Fibroblast of pulmonary artery (primary cell): Measurements from ENCODE around the gene DDX5.

Experiments
- DNase-seq: peaks from one replicate; pipeline ENCODE4 v3.0.0-alpha.2; 2010; ENCODE audit warnings: low read depth
- H3K4me3 ChIP-seq: replicated peaks from 2 replicates; pipeline ENCODE4 v1.5.1; 2011; ENCODE audit warnings: low read depth, mild to moderate bottlenecking, control low read depth, low read length, moderate library complexity
- CTCF ChIP-seq: IDR thresholded peaks from 2 replicates; pipeline ENCODE4 v1.5.1; 2011; ENCODE audit warnings: mild to moderate bottlenecking, control low read depth, low read length, inconsistent platforms; ENCODE audit errors: missing control alignments

The DDX5 gene

GRCh38 chr17:64532409-64532808, 26.3 kb upstream of the DDX5 start:
- H3K4me3 ChIP-seq, result no peak overlapping the region
- no peak for TF ChIP-seq CTCF
- no peak for DNase-seq

GRCh38 chr17:64531955-64532371, 25.9 kb upstream of the DDX5 start:
- no peak for TF ChIP-seq CTCF
- no peak overlapping the region for H3K4me3 ChIP-seq
- no peak for DNase-seq

GRCh38 chr17:64529221-64529620, 23.1 kb upstream of the DDX5 start:
- DNase-seq, result no peak
- no peak overlapping the region for H3K4me3 ChIP-seq
- TF ChIP-seq CTCF, result no peak

GRCh38 chr17:64527914-64528313, 21.8 kb upstream of the DDX5 start:
- TF ChIP-seq CTCF, result no peak
- DNase-seq, result no peak

GRCh38 chr17:64520359-64520758, 14.3 kb upstream of the DDX5 start:
- H3K4me3 ChIP-seq, result no peak overlapping the region
- DNase-seq, result no peak
- TF ChIP-seq CTCF, result no peak

More at GRCh38 chr17:64527914-64528313, 21.8 kb upstream of the DDX5 start:
- no peak overlapping the region for H3K4me3 ChIP-seq

GRCh38 chr17:64519601-64520000, 13.5 kb upstream of the DDX5 start:
- H3K4me3 ChIP-seq, result no peak overlapping the region
- no peak for TF ChIP-seq CTCF
- DNase-seq, result no peak

- no peak for DNase-seq
- no peak overlapping the region for H3K4me3 ChIP-seq
- no peak for TF ChIP-seq CTCF
These were observed 9.7 kb upstream of the DDX5 start for GRCh38 chr17:64515829-64516228.
